Neural crest cell (in vitro differentiated cells): ENCODE measurements around the gene CAMK2B. TPM values are rescaled to one million over a fixed set of nuclear protein-coding genes. Genes with fewer than 3 reads are reported as not detected.

Experiments
- DNase-seq: peaks from one replicate; pipeline ENCODE4 v3.0.0; 2021; ENCODE audit warnings: low read depth, mixed read lengths, low spot score
- H3K27ac Mint-ChIP-seq: one replicate; pipeline ENCODE4 v1.8.0; 2021; ENCODE audit warnings: mild to moderate bottlenecking, mixed read lengths; ENCODE audit not compliant: unreplicated experiment
- H3K27me3 Mint-ChIP-seq: 2 replicates; pipeline ENCODE4 v1.8.0; 2021; ENCODE audit warnings: low read depth, mild to moderate bottlenecking, mixed read lengths
- H3K36me3 Mint-ChIP-seq: 2 replicates; pipeline ENCODE4 v1.8.0; 2021; ENCODE audit warnings: low read depth, mild to moderate bottlenecking, mixed read lengths
- H3K4me1 Mint-ChIP-seq: 2 replicates; pipeline ENCODE4 v1.8.0; 2021; ENCODE audit warnings: mixed read lengths
- H3K4me3 Mint-ChIP-seq: one replicate; pipeline ENCODE4 v1.8.0; 2021; ENCODE audit warnings: mild to moderate bottlenecking, mixed read lengths
- H3K9me3 Mint-ChIP-seq: 2 replicates; pipeline ENCODE4 v1.8.0; 2021; ENCODE audit warnings: mixed read lengths
- total RNA-seq: library from RNA; stranded (reverse); gene quantifications from 2 replicates; pipeline ENCODE4 v1.2.1, GENCODE V29; 2021
- TF ChIP-seq, protein P1 (sequence below): fragments of 200-600 bp; sonication (generic); conservative IDR thresholded peaks from 2 replicates; pipeline ENCODE4 v1.5.0; 2021; ENCODE audit warnings: antibody characterized with exemption, mild to moderate bottlenecking

Gene CAMK2B
- total RNA-seq, 1 donor from 2014 or later, result 1.6 TPM

DNA sequence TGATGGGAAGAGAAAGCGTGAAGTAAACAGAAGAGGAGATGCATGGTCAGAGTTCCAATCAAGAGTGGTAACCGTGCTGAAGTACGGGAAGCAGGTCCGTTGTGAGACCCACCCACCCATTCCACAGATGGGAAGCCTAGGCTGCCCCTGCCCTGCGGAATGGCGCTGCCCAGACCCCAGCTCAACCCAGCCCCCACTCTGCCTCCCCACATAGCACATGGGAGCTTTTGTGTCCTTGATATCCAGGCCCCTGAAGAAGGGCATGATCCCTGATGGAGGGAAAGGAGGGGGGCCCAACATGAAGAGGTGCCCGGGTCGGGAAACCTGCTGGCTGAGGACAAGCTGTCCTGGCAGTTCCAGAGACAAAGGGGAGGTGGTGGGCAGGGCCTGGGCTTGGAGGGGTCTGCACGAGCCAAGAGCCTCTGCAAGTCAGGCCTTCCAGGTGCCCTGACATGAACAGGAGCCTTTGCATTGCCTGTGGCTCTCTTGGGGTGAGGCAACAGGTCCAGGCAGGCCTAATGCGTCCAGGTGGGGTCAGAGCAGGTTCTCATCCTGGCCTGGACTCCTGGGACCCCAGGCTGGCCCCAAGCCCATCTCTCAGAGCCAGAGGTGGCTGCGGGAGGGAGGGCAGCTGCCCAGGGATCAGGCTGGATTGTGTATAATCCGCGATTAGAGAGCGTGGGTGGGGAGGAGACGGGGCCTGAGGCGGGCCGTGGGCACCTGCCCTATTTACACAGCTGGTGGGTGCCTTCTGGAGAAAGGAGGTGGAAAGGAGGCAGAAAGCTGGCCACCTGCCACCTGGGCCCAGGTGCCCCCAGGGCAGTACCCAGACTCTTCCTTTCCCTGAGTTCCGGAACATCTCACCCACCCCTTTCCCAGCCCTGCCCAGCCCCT is 101.1 kb downstream of the CAMK2B start:
- no peaks in the 10 kb centered on the region for H3K9me3 Mint-ChIP-seq
- no peaks in the 10 kb centered on the region for H3K36me3 Mint-ChIP-seq
- no peak for DNase-seq
- peaks cover 6% of the 10 kb centered on the region for H3K27me3 Mint-ChIP-seq
- H3K27ac Mint-ChIP-seq, result no peak overlapping the region
- no peak overlapping the region for H3K4me3 Mint-ChIP-seq
- TF ChIP-seq, protein P1, sequence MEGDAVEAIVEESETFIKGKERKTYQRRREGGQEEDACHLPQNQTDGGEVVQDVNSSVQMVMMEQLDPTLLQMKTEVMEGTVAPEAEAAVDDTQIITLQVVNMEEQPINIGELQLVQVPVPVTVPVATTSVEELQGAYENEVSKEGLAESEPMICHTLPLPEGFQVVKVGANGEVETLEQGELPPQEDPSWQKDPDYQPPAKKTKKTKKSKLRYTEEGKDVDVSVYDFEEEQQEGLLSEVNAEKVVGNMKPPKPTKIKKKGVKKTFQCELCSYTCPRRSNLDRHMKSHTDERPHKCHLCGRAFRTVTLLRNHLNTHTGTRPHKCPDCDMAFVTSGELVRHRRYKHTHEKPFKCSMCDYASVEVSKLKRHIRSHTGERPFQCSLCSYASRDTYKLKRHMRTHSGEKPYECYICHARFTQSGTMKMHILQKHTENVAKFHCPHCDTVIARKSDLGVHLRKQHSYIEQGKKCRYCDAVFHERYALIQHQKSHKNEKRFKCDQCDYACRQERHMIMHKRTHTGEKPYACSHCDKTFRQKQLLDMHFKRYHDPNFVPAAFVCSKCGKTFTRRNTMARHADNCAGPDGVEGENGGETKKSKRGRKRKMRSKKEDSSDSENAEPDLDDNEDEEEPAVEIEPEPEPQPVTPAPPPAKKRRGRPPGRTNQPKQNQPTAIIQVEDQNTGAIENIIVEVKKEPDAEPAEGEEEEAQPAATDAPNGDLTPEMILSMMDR, result no peak
- H3K4me1 Mint-ChIP-seq, result peaks cover 6% of the 10 kb centered on the region

DNA sequence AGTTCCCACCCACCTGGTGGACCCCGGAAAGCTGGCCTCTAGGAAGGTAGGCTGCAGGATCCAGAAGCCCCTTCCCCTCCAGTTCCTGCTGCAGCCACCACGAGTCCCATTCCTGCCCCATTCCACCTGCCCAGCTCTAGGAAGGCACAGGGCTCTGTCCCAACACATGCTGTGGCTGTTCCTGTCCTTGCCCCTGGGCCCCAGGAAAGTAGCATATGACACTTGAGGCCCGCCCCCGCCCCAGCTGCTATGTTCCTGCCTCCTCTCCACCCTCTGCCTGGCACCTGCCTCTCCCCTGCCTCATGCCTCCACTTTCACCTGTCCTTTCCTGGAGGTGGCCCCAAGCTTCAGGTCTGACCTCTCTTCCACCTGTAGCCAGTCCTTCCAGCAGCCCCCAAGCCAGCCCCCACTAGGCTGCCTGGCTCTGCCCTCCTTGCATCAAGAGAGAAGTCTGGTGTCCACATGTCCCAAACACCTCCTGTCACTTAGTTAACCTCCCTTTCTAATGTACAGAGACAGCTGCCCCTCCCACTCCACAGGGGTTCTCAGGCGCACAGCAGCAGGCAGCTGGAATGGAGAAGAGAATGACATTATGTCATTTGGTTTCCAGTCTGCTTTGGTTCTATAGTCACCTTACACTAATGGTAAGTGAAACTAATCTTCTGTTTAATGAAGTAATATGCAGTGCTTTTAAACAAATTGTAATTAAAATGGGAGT is 101.9 kb downstream of the CAMK2B start:
- TF ChIP-seq, protein P1, result no peak
- no peaks in the 10 kb centered on the region for H3K36me3 Mint-ChIP-seq
- H3K27me3 Mint-ChIP-seq, result peaks cover 6% of the 10 kb centered on the region
- H3K4me1 Mint-ChIP-seq, result peaks cover 9% of the 10 kb centered on the region
- H3K27ac Mint-ChIP-seq, result peak overlapping the region; percentile 36
- no peaks in the 10 kb centered on the region for H3K9me3 Mint-ChIP-seq
- H3K4me3 Mint-ChIP-seq, result no peak overlapping the region
- no peak for DNase-seq

DNA sequence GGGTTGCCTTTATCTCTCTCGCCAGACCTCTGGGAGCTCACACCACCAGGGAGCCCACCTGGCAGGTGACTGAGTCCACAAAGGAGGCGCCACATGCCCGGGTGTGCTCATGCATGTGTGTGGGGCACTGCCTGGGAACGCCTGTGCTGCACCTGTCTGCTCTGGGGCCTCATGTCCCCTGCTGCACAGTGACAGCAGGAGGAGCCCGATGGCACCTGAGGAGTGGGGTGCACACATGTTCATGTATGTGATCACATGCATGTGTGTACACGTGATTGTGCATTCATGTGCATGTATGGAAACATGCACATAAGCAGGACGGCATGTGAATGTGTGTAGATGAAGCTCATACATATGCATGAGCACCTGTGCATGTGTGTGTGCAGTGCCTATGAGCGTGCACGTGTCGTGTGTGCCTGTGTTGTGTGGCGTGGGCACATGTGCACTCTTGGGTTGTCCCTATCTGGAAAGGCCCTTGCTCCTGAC is 102.6 kb downstream of the CAMK2B start:
- DNase-seq, result no peak
- peaks cover 16% of the 10 kb centered on the region for H3K4me1 Mint-ChIP-seq
- no peaks in the 10 kb centered on the region for H3K36me3 Mint-ChIP-seq
- H3K9me3 Mint-ChIP-seq, result no peaks in the 10 kb centered on the region
- TF ChIP-seq, protein P1, result no peak
- no peak overlapping the region for H3K27ac Mint-ChIP-seq
- no peak overlapping the region for H3K4me3 Mint-ChIP-seq
- peaks cover 6% of the 10 kb centered on the region for H3K27me3 Mint-ChIP-seq

DNA sequence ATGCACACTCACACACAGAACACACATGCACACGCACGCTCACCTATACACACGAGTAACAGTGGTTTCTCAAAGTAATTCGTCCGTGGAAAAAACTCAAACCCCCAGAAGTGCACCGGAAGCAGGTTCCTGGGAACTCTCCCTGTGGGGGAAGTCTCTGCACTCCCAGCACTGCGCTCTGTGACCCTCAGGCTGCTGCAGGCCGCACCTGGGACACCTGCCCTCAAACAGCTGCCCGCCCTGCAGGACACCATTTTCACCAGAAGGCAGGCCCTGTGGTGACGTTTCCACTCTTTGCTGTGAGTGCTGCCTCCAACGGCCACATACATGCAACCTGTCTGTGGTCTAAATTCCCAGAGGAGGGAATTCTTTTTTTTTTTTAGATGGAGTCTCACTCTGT is 103.3 kb downstream of the CAMK2B start:
- Mint-ChIP-seq H3K4me1 (peaks cover 21% of the 10 kb centered on the region), H3K27me3 (peaks cover 6% of the 10 kb centered on the region), H3K9me3 (no peaks in the 10 kb centered on the region), H3K27ac (no peak overlapping the region), H3K4me3 (no peak overlapping the region), H3K36me3 (no peaks in the 10 kb centered on the region)
- DNase-seq, result no peak
- TF ChIP-seq, protein P1, result no peak

DNA sequence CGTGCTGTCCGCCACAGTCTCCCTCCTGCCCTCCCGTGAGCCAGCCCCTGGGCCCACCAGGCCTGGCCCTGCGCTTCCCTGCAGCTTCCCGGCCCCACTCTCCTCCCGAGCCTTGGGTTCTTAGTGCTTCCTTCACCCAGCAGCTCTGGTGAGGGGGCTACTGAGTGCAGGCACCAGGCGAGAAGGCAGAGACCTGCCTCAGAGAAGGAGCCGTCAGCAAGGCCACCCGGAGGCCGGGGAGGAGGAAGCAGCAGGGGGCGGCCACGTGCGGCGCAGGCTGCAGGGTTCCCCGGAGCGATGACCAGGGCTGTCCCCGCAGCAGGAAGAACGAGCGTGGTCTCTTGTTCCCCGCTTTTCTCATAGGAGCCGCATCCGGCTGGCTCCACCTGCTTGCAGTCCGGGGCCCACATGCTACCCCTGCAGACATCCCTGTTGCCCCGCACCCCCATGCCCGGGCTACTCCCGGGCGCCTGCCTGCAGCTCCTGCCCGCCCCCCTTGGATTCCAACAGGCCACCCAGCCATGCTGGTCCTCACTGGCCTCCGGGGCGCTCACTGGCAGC is 104.1 kb downstream of the CAMK2B start:
- DNase-seq, result peak; percentile 28
- peaks cover 28% of the 10 kb centered on the region for H3K4me1 Mint-ChIP-seq
- no peaks in the 10 kb centered on the region for H3K36me3 Mint-ChIP-seq
- peaks cover 6% of the 10 kb centered on the region for H3K27me3 Mint-ChIP-seq
- TF ChIP-seq, protein P1, result no peak
- no peak overlapping the region for H3K4me3 Mint-ChIP-seq
- no peak overlapping the region for H3K27ac Mint-ChIP-seq
- H3K9me3 Mint-ChIP-seq, result no peaks in the 10 kb centered on the region
